ENCODE results near the gene DNAH11. TPM values are rescaled to one million over a fixed set of nuclear protein-coding genes. Genes with fewer than 3 reads are reported as not detected.

DNAH11 gene
- total and polyA plus RNA-seq, 2 of the 8 experiments (the other 6 are each of a cell fraction or from before 2014, with no cell fraction given): 1.8 to 4.9 TPM

DNA sequence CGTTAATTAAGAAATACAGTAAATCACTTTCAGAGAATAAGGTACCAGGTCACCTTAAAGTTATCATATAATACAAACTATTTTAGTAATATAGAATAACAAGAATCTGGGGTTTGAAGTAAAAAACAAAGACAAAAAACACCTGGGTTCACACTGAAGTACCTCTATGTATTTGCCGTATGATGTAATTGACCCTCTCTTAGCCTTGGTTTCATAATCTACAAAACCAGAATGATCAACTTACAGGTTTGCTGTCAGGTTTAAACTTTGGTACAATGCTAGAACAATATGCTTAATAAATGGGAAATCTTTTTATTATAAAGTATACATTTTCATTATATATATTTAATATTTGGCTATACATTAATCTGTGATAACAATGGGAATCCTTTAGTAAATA lies 344.5 kb downstream of the DNAH11 start:
- Histone ChIP-seq H3K14ac (ENCODE audit: insufficient read length) (no peak overlapping the region), H3K36me3 (ENCODE audit: control insufficient read depth in 2 of 4, insufficient read depth in 4 of 4, low read length in 3 of 4) (no peaks in the 10 kb centered on the region), H3K4me3 (ENCODE audit: extremely low read depth in 1 of 4, insufficient read depth in 2 of 4, low read depth in 3 of 4, low read length in 4 of 4) (no peak overlapping the region), H3K4ac (replicated peaks; ENCODE audit: insufficient read length, low read depth, low read length) (no peak overlapping the region), H2AK5ac (ENCODE audit: low read depth, low read length) (no peak overlapping the region), H4K5ac (ENCODE audit: insufficient read length, low read depth, low read length) (no peak overlapping the region), H3K4me2 (ENCODE audit: insufficient read depth in 1 of 2, low read depth in 2 of 2, low read length in 2 of 2) (no peak overlapping the region), H3K9me3 (ENCODE audit: insufficient read depth in 2 of 2, low read depth in 1 of 2, low read length in 1 of 2) (no peaks in the 10 kb centered on the region), H2BK20ac (ENCODE audit: low read length) (no peak overlapping the region), H3K9ac (replicated peaks in 1 of 4; ENCODE audit: extremely low read depth in 1 of 4, low read depth in 3 of 4, low read length in 3 of 4) (no peak overlapping the region), H3K4me1 (replicated peaks in 1 of 4; ENCODE audit: control insufficient read depth in 3 of 4, insufficient read depth in 4 of 4, low read length in 3 of 4) (peaks cover 0 to 3% (median 0%) of the 10 kb centered on the region in 4 experiments; a peak in 3 of 7 replicates), H2BK15ac (ENCODE audit: low read length) (no peak overlapping the region), H3K27me3 (replicated peaks in 1 of 4; ENCODE audit: control insufficient read depth in 3 of 4, extremely low read depth in 1 of 4, insufficient read depth in 3 of 4, low read length in 3 of 4) (no peaks in the 10 kb centered on the region), H3K18ac (ENCODE audit: extremely low read depth, low read length) (no peak overlapping the region), H2BK120ac (replicated peaks; ENCODE audit: low read depth, low read length) (no peak overlapping the region), H4K20me1 (replicated peaks in 1 of 2; ENCODE audit: control insufficient read depth in 1 of 2, insufficient read depth in 2 of 2, low read length in 2 of 2) (no peaks in the 10 kb centered on the region), H3K79me2 (ENCODE audit: control insufficient read depth in 1 of 2, insufficient read depth in 2 of 2, low read length in 2 of 2) (no peaks in the 10 kb centered on the region), H2BK12ac (ENCODE audit: low read depth, low read length) (no peak overlapping the region), H3K56ac (replicated peaks; ENCODE audit: insufficient read length, low read depth, low read length) (no peak overlapping the region), H3K23me2 (ENCODE audit: low read depth, low read length) (no peaks in the 10 kb centered on the region), H3K23ac (ENCODE audit: insufficient read length) (no peak overlapping the region), H4K91ac (replicated peaks; ENCODE audit: insufficient read length, low read length) (no peak overlapping the region), H2BK5ac (ENCODE audit: low read depth, low read length) (no peak overlapping the region), H3K79me1 (ENCODE audit: low read depth, low read length) (no peaks in the 10 kb centered on the region), H3K27ac (ENCODE audit: low read depth, low read length) (no peak overlapping the region), H2AFZ (ENCODE audit: low read length) (no peak overlapping the region), H4K8ac (ENCODE audit: extremely low read depth, insufficient read depth, low read length) (no peak overlapping the region)
- ChIA-PET POLR2A (ENCODE audit: partially characterized antibody) (no interaction called here), CTCF (ENCODE audit: partially characterized antibody) (no interaction called here)
- FAIRE-seq: no peak
- TF ChIP-seq SIN3A (conservative IDR thresholded peaks at IDR 0.05 in 1 of 2, IDR thresholded peaks at IDR 0.05 in 1 of 2; ENCODE audit: low read depth in 1 of 2, low read length in 2 of 2): no peak
- TF ChIP-seq POU5F1 (IDR thresholded peaks at IDR 0.05; ENCODE audit: low read depth, low read length): no peak
- no peak for TF ChIP-seq BACH1 (IDR thresholded peaks at IDR 0.05; ENCODE audit: low read length)
- no peak for TF ChIP-seq SAP30 (IDR thresholded peaks at IDR 0.05; ENCODE audit: insufficient read depth, insufficient replicate concordance, low read length)
- WGBS, 2 experiments (ENCODE audit: extremely low coverage in 1 of 2, insufficient coverage in 1 of 2, insufficient read length in 1 of 2, insufficient replicate concordance in 2 of 2, low coverage in 1 of 2, low lambda C conversion rate in 2 of 2, missing lambda C conversion rate in 1 of 2): 97% methylated on average over 2 of the region's 2 CpGs; no CpG with 5 or more reads in 1 of the 2 experiments
- DNase-seq (ENCODE audit: low read depth in 1 of 2, low spot score in 2 of 2): no peak
